Kidney epithelial cell (primary cell): ENCODE measurements around the gene ADCYAP1R1. TPM values are rescaled to one million over a fixed set of nuclear protein-coding genes. Genes with fewer than 3 reads are reported as not detected.

Source experiments
- DNase-seq: peaks from one replicate; pipeline ENCODE4 v3.0.0-alpha.2; 2010; ENCODE audit warnings: low read depth
- H3K27me3 ChIP-seq: 2 replicates; pipeline ENCODE4 v1.6.0; 2011; ENCODE audit warnings: low read length; ENCODE audit not compliant: control insufficient read depth, insufficient read depth
- H3K36me3 ChIP-seq: 2 replicates; pipeline ENCODE4 v1.5.1; 2011; ENCODE audit warnings: low read length; ENCODE audit not compliant: control insufficient read depth, insufficient read depth
- H3K4me3 ChIP-seq: 2 replicates; pipeline ENCODE4 v1.5.1; 2011; ENCODE audit warnings: low read depth, mild to moderate bottlenecking, control low read depth, low read length
- CTCF ChIP-seq: IDR thresholded peaks from 2 replicates; pipeline ENCODE4 v1.5.1; 2011; ENCODE audit warnings: mild to moderate bottlenecking, moderate library complexity, low read length, control low read depth, inconsistent platforms; ENCODE audit not compliant: insufficient read depth, poor library complexity, severe bottlenecking
- total RNA-seq: library from RNA; depleted of rRNA; stranded (reverse); fragments of >200 nt; gene quantifications from 2 replicates; pipeline ENCODE4 v1.2.3, GENCODE V29; 2015

Gene ADCYAP1R1
- total RNA-seq, 1 donor from 2014 or later, result not detected

GRCh38 chr7:31078363-31078990, 26.4 kb downstream of the ADCYAP1R1 start:
- no peaks in the 10 kb centered on the region for H3K36me3 ChIP-seq
- H3K27me3 ChIP-seq, result no peaks in the 10 kb centered on the region
- no peak for TF ChIP-seq CTCF
- no peak for DNase-seq
- H3K4me3 ChIP-seq, result no peak overlapping the region

- Histone ChIP-seq H3K36me3 (no peaks in the 10 kb centered on the region), H3K27me3 (no peaks in the 10 kb centered on the region), H3K4me3 (no peak overlapping the region)
- TF ChIP-seq CTCF, result no peak
- DNase-seq, result no peak
Observed at GRCh38 chr7:31079126-31079823, 27.2 kb downstream of the ADCYAP1R1 start.

- TF ChIP-seq CTCF, result no peak
- H3K36me3 ChIP-seq, result no peaks in the 10 kb centered on the region
- H3K27me3 ChIP-seq, result no peaks in the 10 kb centered on the region
- no peak overlapping the region for H3K4me3 ChIP-seq
- no peak for DNase-seq
Observed at GRCh38 chr7:31079824-31080511, 27.9 kb downstream of the ADCYAP1R1 start.

GRCh38 chr7:31080763-31081162, 28.7 kb downstream of the ADCYAP1R1 start:
- H3K36me3 ChIP-seq, result no peaks in the 10 kb centered on the region
- H3K27me3 ChIP-seq, result no peaks in the 10 kb centered on the region
- no peak overlapping the region for H3K4me3 ChIP-seq
- no peak for TF ChIP-seq CTCF
- no peak for DNase-seq

- Histone ChIP-seq H3K27me3 (no peaks in the 10 kb centered on the region), H3K36me3 (no peaks in the 10 kb centered on the region), H3K4me3 (no peak overlapping the region)
- DNase-seq, result no peak
- TF ChIP-seq CTCF, result no peak
Observed at GRCh38 chr7:31082017-31082416, 29.9 kb downstream of the ADCYAP1R1 start.

GRCh38 chr7:31082447-31082846, 30.3 kb downstream of the ADCYAP1R1 start:
- TF ChIP-seq CTCF, result no peak
- Histone ChIP-seq H3K4me3 (no peak overlapping the region), H3K36me3 (no peaks in the 10 kb centered on the region), H3K27me3 (no peaks in the 10 kb centered on the region)
- DNase-seq, result no peak
